HG03378 (cell line): ENCODE measurements around the gene STEAP1B.
"Not testable (repeated sequence)": the region's sequence is repeated elsewhere in the genome, so short reads cannot be mapped to it uniquely, and the experiment has no call there.

ENCODE experiments used
- ATAC-seq: cut with Tn5 transposase; IDR thresholded peaks from one replicate; pipeline ENCODE4 v1.9.1; 2021; ENCODE audit warnings: mild to moderate bottlenecking, moderate library complexity; ENCODE audit not compliant: unreplicated experiment

Gene STEAP1B

DNA sequence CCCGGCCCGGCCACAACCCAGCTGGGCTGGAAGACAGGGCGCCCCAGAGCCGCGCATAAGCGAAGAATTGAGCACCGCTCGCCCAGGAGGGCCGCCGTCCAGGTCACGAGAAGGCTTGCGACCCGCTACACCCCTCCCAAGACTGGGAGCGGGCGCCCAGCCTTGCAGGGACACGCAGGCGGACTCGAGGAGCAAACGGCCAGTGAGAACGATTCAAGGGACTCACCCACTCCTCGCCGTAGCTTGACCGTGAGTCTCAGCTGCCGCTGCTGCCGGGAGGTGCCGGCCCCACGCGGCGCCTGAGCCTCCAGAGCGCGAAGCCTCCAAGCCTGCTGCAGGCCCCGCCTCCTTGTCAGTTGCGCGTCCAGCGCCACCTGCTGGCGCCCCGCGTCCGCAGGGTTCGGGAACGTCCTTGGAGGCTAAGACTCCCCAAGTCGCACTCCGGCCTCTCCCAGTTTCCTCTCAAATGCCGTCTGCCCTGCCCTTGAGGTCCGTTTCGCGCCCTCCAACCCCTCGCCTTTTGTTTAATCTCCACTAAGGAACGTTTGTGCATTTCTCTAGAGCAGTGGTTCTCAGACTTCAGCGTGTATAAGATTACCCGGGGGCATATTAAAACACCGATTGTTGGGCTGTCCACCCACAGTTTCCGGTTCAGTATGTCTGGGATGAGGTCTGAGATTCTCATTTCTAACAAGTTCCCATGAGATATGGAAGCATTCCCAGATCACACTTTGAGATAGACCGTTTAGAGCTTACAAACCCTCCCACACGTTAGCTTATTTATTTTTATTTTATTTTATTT is at the start of gene STEAP1B:
TSS of gene STEAP1B (minus strand) at position 301 of the 802 bp plus-strand sequence. CDS start 5,333 bp downstream, outside the sequence.
- peak; percentile 84 for ATAC-seq

DNA sequence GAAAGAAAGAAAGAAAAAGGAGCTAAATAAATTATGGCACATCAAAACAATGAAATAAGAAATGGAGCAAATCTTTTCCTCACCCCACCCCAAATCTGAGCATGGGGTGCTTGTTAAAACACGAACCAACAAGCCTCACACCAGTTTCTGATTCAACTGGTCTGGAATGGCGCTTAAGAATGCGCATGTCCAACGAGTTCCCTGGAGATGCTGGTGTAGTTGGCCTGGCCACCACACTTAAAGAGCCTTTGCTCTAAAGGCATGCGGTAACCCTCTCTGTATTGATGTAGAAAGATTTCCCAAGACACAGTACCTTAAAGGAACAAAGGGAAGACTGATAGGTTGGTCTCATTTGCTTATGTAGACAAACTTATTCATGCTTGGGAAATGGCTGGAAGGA is 49.1 kb upstream of the STEAP1B start:
- ATAC-seq = no peak

GRCh38 chr7:22548313-22548712 is 48.3 kb upstream of the STEAP1B start:
- no peak for ATAC-seq

DNA sequence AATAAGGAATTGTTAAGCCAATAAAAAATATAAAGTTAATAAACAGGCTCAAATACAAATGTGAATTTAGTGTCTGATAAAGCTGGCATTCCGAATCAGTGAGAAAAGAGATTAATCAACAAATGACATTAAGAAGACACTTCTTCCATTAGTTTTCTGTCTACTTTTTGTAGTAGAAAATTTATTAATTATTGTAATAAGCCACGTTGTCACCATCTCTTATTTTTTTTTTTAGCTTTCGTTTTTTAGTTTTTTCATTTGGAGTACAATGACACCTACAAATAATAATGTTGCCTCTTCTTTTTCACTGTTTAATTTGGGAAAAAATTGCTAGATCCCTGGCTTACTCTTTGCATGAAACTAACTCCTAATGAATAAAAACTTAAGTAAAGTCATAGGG is 46.8 kb upstream of the STEAP1B start:
- no peak for ATAC-seq

DNA sequence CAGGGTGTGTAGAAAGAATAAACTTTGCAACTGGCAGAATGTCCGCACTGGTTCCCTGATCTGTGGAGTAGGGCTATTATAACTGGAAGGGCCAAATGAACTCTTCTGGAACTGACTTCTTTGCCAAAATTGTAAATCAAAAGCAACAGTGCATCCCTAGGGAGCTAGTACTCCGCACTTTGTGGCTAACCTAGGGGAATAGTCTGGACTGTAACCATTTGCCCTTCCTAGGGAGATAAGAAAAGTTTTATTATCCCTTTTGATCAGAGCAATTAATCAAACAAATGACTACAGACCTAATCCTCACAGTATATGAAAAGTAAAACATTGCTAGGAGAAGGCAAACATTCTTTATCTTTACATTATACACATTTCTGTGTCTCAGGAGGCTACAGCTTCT is 45.5 kb upstream of the STEAP1B start:
- ATAC-seq = no peak

DNA sequence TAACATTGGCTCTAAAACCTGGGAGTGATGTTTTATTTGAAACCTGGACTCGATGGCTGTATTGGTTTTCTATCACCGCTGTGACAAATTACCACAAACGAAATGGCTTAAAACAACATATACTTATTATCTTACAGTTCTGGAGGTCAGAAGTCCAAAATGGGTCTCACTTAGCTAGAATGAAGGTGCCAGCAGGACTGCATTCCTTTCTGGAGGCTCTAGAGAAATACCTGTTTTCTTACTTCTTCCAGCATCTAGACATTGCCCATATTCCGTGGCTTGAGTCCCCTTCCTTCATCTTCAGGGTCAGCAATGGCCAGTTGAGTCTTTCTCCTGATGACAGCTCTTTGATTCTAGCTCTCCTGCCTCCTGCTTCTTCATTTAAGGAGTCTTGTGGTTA is 44.3 kb upstream of the STEAP1B start:
- ATAC-seq = no peak

- ATAC-seq = no peak
These were observed 43.2 kb upstream of the STEAP1B start for GRCh38 chr7:22543169-22543568.

GRCh38 chr7:22542669-22543068 is 42.7 kb upstream of the STEAP1B start:
- no peak for ATAC-seq

DNA sequence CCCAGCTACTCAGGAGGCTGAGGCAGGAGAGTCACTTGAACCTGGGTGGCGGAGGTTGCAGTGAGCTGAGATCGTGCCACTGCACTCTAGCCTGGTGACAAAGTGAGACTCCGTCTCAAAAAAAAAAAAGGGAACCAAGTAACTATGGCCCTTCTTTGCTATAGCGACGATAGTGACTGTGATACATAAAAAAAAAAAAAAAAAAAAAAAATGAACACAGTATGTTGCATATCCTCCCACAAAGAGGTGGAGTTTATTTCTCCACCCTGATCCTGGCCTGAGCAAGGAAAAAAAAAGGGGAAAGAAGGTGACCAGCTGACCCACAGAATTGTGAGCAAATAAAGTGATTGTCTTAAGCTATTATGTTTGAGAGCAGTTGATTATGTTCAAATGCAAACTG is 42.3 kb upstream of the STEAP1B start:
- ATAC-seq = no peak

- no peak for ATAC-seq
These were observed 41.8 kb upstream of the STEAP1B start for GRCh38 chr7:22541789-22542188.

- ATAC-seq = not testable (repeated sequence)
These were observed 28.5 kb upstream of the STEAP1B start for GRCh38 chr7:22528537-22528936.

GRCh38 chr7:22524353-22524947 is 24.5 kb upstream of the STEAP1B start:
- not testable (repeated sequence) for ATAC-seq

DNA sequence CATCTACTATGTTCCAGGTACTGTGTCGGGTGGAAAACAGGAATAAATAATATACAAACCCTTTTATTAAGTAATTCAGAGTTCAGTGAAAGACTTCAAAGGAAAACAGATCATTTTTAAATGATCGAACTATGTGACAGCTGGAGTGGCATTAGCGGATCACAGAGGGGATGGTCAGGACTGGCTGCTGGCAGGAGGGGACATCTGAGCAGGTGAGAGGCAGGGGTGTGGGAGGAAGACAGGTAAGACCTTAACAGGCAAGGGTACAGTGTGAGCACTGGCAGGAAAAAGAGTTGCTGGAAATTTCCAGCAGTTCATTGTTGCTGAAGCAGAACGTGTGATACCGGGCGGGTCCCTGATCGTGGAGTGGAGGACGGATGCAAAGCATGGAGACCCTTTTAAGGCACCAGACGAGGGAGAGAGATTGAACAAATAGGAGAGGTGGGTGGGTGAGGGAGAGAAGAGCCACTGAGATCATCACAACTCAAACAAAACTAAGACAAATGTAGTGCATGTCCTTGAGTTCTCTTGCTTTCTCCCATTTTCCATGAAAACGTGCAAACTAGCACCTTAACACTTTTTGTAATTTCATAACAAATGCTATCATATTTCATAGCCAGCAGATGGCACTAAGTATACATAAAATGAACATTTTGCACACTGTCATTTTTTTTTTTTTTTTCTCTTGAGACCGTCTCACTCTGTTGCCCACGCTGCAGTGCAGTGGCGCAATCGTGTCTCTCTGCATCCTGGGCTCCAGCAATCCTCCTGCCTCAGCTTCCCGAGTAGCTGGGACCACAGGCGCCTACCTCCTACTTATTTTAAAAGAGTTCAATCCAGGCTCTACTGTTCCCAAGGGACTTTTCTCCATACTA is 23.7 kb upstream of the STEAP1B start:
- ATAC-seq = peak; percentile 49

DNA sequence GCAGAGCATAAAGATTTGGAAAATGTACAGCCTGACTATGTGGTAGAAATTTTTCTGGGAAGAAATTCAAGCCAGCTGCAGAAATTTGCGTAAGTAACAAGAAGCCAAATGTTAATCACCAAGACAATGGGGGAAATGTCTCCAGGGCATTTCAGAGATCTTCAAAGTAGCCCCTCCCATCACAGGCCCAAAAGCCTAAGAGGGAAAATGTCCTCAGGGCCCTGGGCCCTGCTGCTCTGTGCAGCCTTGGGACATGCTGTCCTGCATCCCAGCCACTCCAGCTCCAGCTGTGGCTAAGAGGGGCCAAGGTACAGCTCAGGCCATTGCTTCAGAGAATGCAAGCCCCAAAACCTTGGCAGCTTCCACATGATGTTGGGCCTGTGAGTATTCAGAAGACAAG is 19.6 kb upstream of the STEAP1B start:
- not testable (repeated sequence) for ATAC-seq

- not testable (repeated sequence) for ATAC-seq
These were observed 17.0 kb upstream of the STEAP1B start for GRCh38 chr7:22516950-22517349.

GRCh38 chr7:22514963-22515362 is 15.0 kb upstream of the STEAP1B start:
- ATAC-seq = not testable (repeated sequence)

GRCh38 chr7:22507320-22507719 is 7.3 kb upstream of the STEAP1B start:
- not testable (repeated sequence) for ATAC-seq

- not testable (repeated sequence) for ATAC-seq
These were observed 6.5 kb upstream of the STEAP1B start for GRCh38 chr7:22506316-22507020.

DNA sequence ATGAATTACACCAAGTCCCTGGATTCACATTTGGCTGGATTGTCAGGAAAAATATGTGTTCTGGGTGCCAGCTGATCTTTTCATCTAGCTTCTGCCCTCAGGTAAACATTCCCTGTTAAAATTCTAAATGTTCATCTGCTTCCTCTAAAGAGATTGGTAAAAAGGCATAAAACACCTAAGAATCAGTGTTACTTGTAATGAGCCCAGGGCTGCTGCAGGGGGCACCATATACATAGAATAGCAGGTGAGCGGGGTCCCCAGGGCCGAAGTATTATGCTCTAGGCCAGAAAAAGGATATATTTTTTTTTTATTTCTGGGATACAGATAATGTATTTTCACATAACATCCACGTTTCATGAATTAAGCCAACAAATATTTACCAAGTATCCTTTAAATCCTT is 4.5 kb upstream of the STEAP1B start:
- ATAC-seq = not testable (repeated sequence)

DNA sequence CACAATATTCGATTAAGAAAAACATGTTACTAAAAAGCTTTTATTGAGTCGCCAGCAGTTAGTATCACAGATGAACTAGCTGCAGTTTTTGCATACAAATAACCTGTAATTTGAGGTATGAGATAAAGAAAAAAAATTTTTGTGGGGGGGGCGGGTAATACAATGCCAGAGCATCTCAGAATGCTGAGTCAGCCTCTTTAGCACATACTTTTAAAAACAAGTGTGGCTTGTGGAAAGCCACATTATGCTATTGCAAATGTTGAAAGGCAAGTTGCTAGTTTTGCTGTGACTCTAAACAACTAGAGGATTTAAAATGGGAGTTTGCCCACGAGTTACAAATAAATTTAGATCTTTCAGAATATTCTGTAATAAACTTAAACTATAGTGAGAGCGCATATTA is 2.1 kb upstream of the STEAP1B start:
- not testable (repeated sequence) for ATAC-seq

GRCh38 chr7:22501336-22501735 is 1.3 kb upstream of the STEAP1B start:
- not testable (repeated sequence) for ATAC-seq
